Kidney (tissue), 14 donors: ENCODE results near the gene ZC3H15. TPM values are rescaled to one million over a fixed set of nuclear protein-coding genes. Genes with fewer than 3 reads are reported as not detected.
"Not testable (repeated sequence)": the region's sequence is repeated elsewhere in the genome, so short reads cannot be mapped to it uniquely, and the experiment has no call there.

Experiments used
- DNase-seq, 5 donors: peaks; one replicate each; pipeline ENCODE4 v3.0.0-alpha.2; 2013 to 2020
- FAIRE-seq: peaks from 2 replicates; lab custom pipeline; 2012; peaks lifted over from hg19 to GRCh38; lab: Jason Lieb, UNC
- H3K27ac ChIP-seq, 2 donors: one replicate each; pipeline ENCODE4 v1.7.0; 2013; ENCODE audit warnings: low read depth in 2 of 2, low read length in 2 of 2, inconsistent platforms in 1 of 2
- H3K27me3 ChIP-seq: one replicate; pipeline ENCODE4 v1.7.1; 2013; ENCODE audit warnings: low read length, inconsistent platforms; ENCODE audit not compliant: control insufficient read depth, insufficient read depth
- H3K36me3 ChIP-seq, 3 donors: one replicate each; pipeline versions ENCODE4 v1.7.0 to v1.7.1; 2013; ENCODE audit warnings: low read length in 3 of 3, control low read depth in 1 of 3, inconsistent platforms in 1 of 3; ENCODE audit not compliant: insufficient read depth in 3 of 3, control insufficient read depth in 2 of 3
- H3K4me1 ChIP-seq, 3 donors: one replicate each; pipeline versions ENCODE4 v1.7.0 to v1.7.1; 2013; ENCODE audit warnings: low read length in 3 of 3, inconsistent platforms in 1 of 3, low read depth in 1 of 3; ENCODE audit not compliant: control insufficient read depth in 2 of 3, insufficient read depth in 2 of 3
- H3K4me3 ChIP-seq, 3 donors: one replicate each; pipeline versions ENCODE4 v1.7.0 to v1.8.1; 2013; ENCODE audit warnings: low read length in 3 of 3, control low read depth in 1 of 3, inconsistent platforms in 1 of 3
- H3K9ac ChIP-seq, 3 donors: one replicate each; pipeline versions ENCODE4 v1.7.0 to v1.7.1; 2013; ENCODE audit warnings: low read length in 3 of 3, control low read depth in 1 of 3, inconsistent platforms in 1 of 3
- H3K9me3 ChIP-seq, 3 donors: one replicate each; pipeline versions ENCODE4 v1.7.0 to v1.7.1; 2013; ENCODE audit warnings: low read length in 3 of 3, control low read depth in 1 of 3, inconsistent platforms in 1 of 3; ENCODE audit not compliant: control insufficient read depth in 2 of 3, insufficient read depth in 1 of 3
- intact Hi-C: fragments of 100-400 bp; cut with DNase I; formaldehyde crosslinking; loops from one replicate; pipeline ENCODE4 v1.11.1; 2022
- polyA plus RNA-seq: library from polyadenylated mRNA; stranded (reverse); fragments of 350-450 nt; fragmentation: Illumina TruSeq; extraction: RNeasy Lipid Tissue Mini Kit (QIAGEN cat#74804); gene quantifications from one replicate; pipeline ENCODE4 v1.2.3, GENCODE V29; 2014; ENCODE audit warnings: low read depth, low replicate concordance; ENCODE audit not compliant: insufficient read depth
- total RNA-seq: library from RNA; stranded (reverse); fragmentation: NEBNext Ultra II Directional; extraction: Animal tissue kit (Norgen Biotek cat#: 25700); gene quantifications from one replicate; pipeline ENCODE4 v1.2.1, GENCODE V29; 2021
- TF ChIP-seq, protein P1 (sequence below): IDR thresholded peaks from 3 replicates; pipeline ENCODE4 v1.5.1; 2012; ENCODE audit warnings: mild to moderate bottlenecking, moderate library complexity, borderline replicate concordance; ENCODE audit not compliant: insufficient read depth; ENCODE audit errors: extremely low read depth
- donor health status: control.
- donor health status: control.
- donor health status: control.
- donor health status: control.
- donor health status: control.
- donor health status: DM: yes; HTN: yes; CAD: no.
- donor health status: Normal renal cell carcinoma (clear cell type).

ZC3H15 gene
- total and polyA plus RNA-seq, 2 donors from 2014 or later: 45.3 to 51.5 TPM

DNA sequence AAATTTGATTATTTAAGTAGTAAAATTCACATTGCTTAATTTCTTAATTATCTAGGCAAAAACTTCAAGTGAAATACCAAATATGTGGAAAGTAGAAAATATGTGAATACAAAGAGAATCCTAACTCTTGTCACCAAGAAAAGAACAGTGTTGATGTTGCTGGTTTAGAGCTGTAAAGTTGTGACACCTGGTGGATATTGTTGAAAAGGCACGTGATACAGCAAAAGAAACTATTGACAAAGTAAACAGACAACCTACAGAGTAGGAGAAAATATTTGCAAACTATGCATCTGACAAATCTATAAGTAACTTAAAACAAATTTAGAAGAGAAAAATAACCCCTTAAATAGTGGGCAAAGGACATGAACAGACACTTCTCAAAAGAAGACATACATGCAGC lies 25.6 kb upstream of the ZC3H15 start:
- Histone ChIP-seq H3K4me3 (no peak overlapping the region), H3K9me3 (no peaks in the 10 kb centered on the region), H3K36me3 (no peaks in the 10 kb centered on the region), H3K27ac (no peak overlapping the region), H3K27me3 (no peaks in the 10 kb centered on the region), H3K4me1 (no peaks in the 10 kb centered on the region), H3K9ac (no peak overlapping the region)
- FAIRE-seq (peak; percentile 32), DNase-seq (peak in 2 of 5 donors; percentile 17 to 24)
- TF ChIP-seq, protein P1, sequence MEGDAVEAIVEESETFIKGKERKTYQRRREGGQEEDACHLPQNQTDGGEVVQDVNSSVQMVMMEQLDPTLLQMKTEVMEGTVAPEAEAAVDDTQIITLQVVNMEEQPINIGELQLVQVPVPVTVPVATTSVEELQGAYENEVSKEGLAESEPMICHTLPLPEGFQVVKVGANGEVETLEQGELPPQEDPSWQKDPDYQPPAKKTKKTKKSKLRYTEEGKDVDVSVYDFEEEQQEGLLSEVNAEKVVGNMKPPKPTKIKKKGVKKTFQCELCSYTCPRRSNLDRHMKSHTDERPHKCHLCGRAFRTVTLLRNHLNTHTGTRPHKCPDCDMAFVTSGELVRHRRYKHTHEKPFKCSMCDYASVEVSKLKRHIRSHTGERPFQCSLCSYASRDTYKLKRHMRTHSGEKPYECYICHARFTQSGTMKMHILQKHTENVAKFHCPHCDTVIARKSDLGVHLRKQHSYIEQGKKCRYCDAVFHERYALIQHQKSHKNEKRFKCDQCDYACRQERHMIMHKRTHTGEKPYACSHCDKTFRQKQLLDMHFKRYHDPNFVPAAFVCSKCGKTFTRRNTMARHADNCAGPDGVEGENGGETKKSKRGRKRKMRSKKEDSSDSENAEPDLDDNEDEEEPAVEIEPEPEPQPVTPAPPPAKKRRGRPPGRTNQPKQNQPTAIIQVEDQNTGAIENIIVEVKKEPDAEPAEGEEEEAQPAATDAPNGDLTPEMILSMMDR: peak; percentile 17
- intact Hi-C loops: no loop called here

DNA sequence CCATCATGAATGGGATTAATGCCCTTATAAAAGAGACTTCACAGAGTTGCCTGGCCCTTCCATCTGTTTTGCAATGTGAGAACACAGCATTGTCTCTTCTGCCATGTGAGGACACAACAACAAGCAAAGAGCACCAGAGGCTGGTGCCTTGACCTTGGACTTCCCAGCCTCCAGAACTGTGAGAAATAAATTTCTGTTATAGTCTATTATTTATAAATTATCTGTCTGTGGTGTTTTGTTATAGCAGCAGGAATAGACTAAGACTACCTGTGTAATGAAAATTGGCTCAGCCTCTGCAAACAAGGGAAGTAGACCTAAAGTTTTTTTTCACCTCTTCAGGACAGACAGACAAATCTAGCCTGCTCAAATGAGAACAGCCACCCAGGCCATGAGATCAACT lies 19.3 kb upstream of the ZC3H15 start:
- H3K27me3 ChIP-seq: no peaks in the 10 kb centered on the region
- TF ChIP-seq, protein P1: no peak
- no peak overlapping the region for H3K4me3 ChIP-seq
- no peak overlapping the region for H3K27ac ChIP-seq
- no peaks in the 10 kb centered on the region for H3K4me1 ChIP-seq
- intact Hi-C loops: no loop called here
- no peak overlapping the region for H3K9ac ChIP-seq
- FAIRE-seq (no peak), DNase-seq (no peak)
- H3K9me3 ChIP-seq: peaks cover 0 to 7% (median 0%) of the 10 kb centered on the region in 3 donors
- H3K36me3 ChIP-seq: peaks cover 0 to 3% (median 0%) of the 10 kb centered on the region in 3 donors

DNA sequence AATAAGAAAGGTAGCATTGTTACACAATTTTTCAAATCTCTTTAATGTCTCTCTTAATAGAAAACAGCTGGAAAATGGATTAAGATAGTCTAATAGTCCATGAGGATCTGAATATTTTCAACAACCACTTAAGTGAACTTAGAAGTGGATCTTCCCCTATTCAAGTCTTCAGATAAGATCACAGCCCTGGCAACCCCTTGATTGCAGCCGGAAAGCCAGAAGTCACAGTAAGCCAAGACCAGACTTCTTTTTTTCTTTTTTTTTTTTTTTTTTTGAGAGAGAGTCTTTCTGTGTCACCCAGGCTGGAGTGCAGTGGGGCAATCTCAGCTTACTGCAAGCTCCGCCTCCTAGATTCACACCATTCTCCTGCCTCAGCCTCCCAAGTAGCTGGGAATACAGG lies 18.6 kb upstream of the ZC3H15 start:
- no peaks in the 10 kb centered on the region for H3K27me3 ChIP-seq
- FAIRE-seq (no peak), DNase-seq (no peak)
- no peaks in the 10 kb centered on the region for H3K4me1 ChIP-seq
- intact Hi-C loops: no loop called here
- H3K36me3 ChIP-seq: peaks cover 0 to 3% (median 0%) of the 10 kb centered on the region in 3 donors
- no peak overlapping the region for H3K9ac ChIP-seq
- TF ChIP-seq, protein P1: no peak
- no peak overlapping the region for H3K4me3 ChIP-seq
- peaks cover 0 to 7% (median 0%) of the 10 kb centered on the region in 3 donors for H3K9me3 ChIP-seq
- H3K27ac ChIP-seq: no peak overlapping the region

DNA sequence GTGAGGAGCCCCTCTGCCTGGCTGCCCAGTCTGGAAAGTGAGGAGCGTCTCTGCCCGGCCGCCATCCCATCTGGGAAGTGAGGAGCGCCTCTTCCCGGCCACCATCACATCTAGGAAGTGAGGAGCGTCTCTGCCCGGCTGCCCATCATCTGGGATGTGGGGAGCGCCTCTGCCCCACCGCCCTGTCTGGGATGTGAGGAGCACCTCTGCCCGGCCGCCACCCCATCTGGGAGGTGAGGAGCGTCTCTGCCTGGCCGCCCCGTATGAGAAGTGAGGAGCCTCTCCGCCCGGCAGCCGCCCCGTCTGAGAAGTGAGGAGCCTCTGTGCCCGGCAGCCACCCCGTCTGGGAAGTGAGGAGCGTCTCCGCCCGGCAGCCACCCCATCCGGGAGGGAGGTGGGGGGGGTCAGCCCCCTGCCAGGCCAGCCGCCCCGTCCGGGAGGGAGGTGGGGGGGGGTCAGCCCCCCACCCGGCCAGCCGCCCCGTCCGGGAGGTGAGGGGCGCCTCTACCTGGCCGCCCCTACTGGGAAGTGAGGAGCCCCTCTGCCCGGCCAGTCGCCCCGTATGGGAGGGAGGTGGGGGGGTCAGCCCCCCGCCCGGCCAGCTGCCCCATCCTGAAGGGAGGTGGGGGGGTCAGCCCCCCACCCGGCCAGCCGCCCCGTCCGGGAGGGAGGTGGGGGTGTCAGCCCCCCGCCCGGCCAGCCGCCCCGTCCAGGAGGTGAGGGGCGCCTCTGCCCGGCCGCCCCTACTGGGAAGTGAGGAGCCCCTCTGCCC lies 13.2 kb upstream of the ZC3H15 start:
- H3K27ac ChIP-seq, intact Hi-C loops, DNase-seq, H3K4me3 ChIP-seq, H3K36me3 ChIP-seq, H3K27me3 ChIP-seq, H3K4me1 ChIP-seq, FAIRE-seq, H3K9me3 ChIP-seq, H3K9ac ChIP-seq: not testable (repeated sequence)

DNA sequence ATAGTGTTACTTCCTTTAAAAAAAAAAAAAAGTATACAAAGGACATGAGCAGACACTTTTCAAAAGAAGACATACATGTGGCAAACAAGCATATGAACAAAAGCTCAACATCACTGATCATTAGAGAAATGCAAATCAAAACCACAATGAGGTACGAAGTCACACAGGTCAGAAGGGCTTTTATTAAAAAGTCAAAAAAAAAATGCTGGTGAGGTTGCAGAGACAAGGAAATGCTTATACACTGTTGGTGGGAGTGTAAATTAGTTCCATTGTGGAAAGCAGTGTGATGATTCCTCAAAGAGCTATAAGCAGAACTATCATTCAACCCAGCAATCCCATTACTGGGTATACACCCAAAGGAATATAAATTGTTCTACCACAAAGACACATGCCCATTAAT lies 11.8 kb upstream of the ZC3H15 start:
- DNase-seq, H3K9ac ChIP-seq, H3K27ac ChIP-seq, H3K4me3 ChIP-seq, H3K36me3 ChIP-seq, FAIRE-seq, H3K27me3 ChIP-seq, intact Hi-C loops, H3K9me3 ChIP-seq, H3K4me1 ChIP-seq: not testable (repeated sequence)
